Measurements from ENCODE around the gene STOML2. TPM values are rescaled to one million over a fixed set of nuclear protein-coding genes. Genes with fewer than 3 reads are reported as not detected.
A peak's percentile ranks its signal among the peaks of the same experiment; 100 is the strongest.

STOML2 gene
- total and polyA plus RNA-seq, 7 donors, result 98.6 to 228 (median 138) TPM

DNA sequence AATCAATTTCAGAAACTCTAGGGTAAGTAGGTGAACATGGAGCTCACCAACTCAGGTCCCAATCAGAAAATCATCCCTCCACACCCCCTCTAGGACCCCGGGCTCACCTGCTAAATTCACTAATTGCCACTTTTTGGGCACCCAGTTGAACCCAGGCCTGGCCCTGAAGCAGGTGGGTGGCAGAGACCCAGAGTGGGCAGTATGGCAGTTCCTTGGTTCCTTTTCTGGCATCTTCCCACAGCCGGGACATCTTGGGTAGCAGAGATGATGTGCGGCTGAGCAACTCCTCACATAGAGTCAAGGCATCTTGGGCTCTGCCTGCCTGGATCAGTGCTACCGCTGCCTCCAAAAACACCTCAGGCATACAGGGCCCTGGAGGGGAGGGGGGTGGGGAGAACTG, 27.6 kb downstream of the STOML2 start:
- DNase-seq, result no peak
- ATAC-seq, result no peak

DNA sequence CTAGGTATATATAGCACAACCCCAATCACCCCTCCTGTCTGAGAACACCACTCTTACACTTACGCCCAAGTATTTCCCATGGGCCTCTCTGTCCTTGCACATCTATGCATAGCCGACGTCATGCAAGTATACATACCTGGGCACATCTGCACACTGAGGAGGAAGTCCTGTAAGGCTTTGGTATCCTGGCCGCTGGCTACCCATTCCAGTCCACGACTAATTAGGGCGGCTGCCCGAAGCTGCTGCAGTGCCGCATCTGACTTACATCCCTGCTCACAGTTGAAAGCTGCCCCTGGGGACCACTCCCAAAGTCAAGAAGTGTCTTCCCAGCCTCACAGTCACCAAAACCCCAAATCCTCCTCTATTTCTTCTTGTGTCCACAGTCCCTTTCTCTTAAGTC, 28.1 kb downstream of the STOML2 start:
- TF ChIP-seq, protein P1, sequence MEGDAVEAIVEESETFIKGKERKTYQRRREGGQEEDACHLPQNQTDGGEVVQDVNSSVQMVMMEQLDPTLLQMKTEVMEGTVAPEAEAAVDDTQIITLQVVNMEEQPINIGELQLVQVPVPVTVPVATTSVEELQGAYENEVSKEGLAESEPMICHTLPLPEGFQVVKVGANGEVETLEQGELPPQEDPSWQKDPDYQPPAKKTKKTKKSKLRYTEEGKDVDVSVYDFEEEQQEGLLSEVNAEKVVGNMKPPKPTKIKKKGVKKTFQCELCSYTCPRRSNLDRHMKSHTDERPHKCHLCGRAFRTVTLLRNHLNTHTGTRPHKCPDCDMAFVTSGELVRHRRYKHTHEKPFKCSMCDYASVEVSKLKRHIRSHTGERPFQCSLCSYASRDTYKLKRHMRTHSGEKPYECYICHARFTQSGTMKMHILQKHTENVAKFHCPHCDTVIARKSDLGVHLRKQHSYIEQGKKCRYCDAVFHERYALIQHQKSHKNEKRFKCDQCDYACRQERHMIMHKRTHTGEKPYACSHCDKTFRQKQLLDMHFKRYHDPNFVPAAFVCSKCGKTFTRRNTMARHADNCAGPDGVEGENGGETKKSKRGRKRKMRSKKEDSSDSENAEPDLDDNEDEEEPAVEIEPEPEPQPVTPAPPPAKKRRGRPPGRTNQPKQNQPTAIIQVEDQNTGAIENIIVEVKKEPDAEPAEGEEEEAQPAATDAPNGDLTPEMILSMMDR (IDR thresholded peaks at IDR 0.05), result no peak
- no peak for ATAC-seq
- intact Hi-C loops (cut with DNase I), result loop anchor here in 1 of 2 donors (5.0 kb wide), 1 partner anchor 82 kb away; no protein-coding TSS in a partner anchor
- peaks cover 3 to 16% of the 10 kb centered on the region in 2 donors for H3K36me3 ChIP-seq (ENCODE audit: insufficient read depth in 1 of 2, low read depth in 1 of 2)
- H3K27ac ChIP-seq, result no peak overlapping the region
- 88 to 92% (median 92%) methylated on average over 8 of the region's 8 CpGs for WGBS, 3 donors
- no peak for DNase-seq
- H3K9me3 ChIP-seq, result no peaks in the 10 kb centered on the region
- peaks cover 22% of the 10 kb centered on the region for H3K4me1 ChIP-seq
- H3K4me3 ChIP-seq, result no peak overlapping the region
- H3K27me3 ChIP-seq (ENCODE audit: insufficient read depth in 3 of 3, low read length in 2 of 3), result no peaks in the 10 kb centered on the region

More for the DNA sequence above, 27.6 kb downstream of the STOML2 start:
- no peak overlapping the region for H3K4me3 ChIP-seq
- intact Hi-C loops (cut with DNase I), result no loop called here
- 94 to 96% (median 94%) methylated on average over 4 of the region's 4 CpGs for WGBS, 3 donors
- H3K27ac ChIP-seq, result no peak overlapping the region
- no peaks in the 10 kb centered on the region for H3K27me3 ChIP-seq (ENCODE audit: insufficient read depth in 3 of 3, low read length in 2 of 3)
- TF ChIP-seq, protein P1 (IDR thresholded peaks at IDR 0.05), result no peak
- peaks cover 19% of the 10 kb centered on the region for H3K4me1 ChIP-seq
- H3K9me3 ChIP-seq, result no peaks in the 10 kb centered on the region
- peaks cover 0 to 13% of the 10 kb centered on the region in 2 donors for H3K36me3 ChIP-seq (ENCODE audit: insufficient read depth in 1 of 2, low read depth in 1 of 2)

DNA sequence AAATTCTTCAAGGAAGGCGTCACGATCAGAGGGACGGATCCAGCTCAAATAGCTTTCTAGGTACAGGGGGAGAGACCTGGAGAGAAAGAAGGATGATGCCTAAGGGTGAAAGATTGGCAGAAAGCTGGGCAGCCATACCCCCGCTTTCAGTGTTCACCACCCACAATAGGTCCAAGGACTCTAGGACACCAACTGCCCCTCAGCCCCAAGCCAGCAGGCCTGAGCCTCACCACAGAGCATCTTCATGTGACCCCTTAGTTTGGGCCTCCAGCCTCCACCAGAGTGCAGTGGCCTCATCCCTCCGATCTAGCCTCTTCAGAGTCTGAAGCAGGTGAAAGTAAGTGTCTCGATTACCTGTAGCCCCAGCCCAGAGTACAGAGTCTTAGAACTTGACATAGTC, 28.8 kb downstream of the STOML2 start:
- no peak for ATAC-seq
- intact Hi-C loops (cut with DNase I), result loop anchor here in 1 of 2 donors (5.0 kb wide), 1 partner anchor 82 kb away; no protein-coding TSS in a partner anchor

DNA sequence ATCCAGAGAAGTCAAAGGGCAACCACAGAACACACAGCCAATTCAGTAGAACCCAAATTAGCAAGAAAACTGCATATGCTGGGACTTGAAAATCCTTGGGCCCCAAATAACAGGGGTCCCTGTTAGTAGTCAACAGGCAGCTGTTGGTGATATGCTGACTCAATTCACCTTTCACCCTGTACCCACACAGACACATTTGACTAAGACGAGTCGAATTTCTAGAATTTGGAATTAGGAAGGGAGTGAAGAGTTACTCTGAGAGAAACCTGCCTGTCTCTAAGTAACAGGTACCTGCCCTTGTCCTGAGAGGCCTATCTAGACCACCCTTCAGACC, 29.7 kb downstream of the STOML2 start:
- TF ChIP-seq, protein P1 (IDR thresholded peaks at IDR 0.05), result no peak
- H3K4me1 ChIP-seq, result peaks cover 25% of the 10 kb centered on the region
- 97 to 98% (median 98%) methylated on average over 2 of the region's 2 CpGs for WGBS, 3 donors
- H3K36me3 ChIP-seq (ENCODE audit: insufficient read depth in 1 of 2, low read depth in 1 of 2), result peaks cover 7 to 18% of the 10 kb centered on the region in 2 donors
- DNase-seq, result no peak
- H3K9me3 ChIP-seq, result no peaks in the 10 kb centered on the region
- no peak for ATAC-seq
- peak overlapping the region; percentile 100 for H3K27ac ChIP-seq
- H3K27me3 ChIP-seq (ENCODE audit: insufficient read depth in 3 of 3, low read length in 2 of 3), result no peaks in the 10 kb centered on the region
- H3K4me3 ChIP-seq, result peak overlapping the region; percentile 100
- intact Hi-C loops (cut with DNase I), result loop anchor here in 1 of 2 donors (5.0 kb wide), 1 partner anchor 81 kb away; no protein-coding TSS in a partner anchor

More for the DNA sequence above, 28.8 kb downstream of the STOML2 start:
- Histone ChIP-seq H3K27me3 (ENCODE audit: insufficient read depth in 3 of 3, low read length in 2 of 3) (no peaks in the 10 kb centered on the region), H3K4me3 (no peak overlapping the region), H3K4me1 (peaks cover 26% of the 10 kb centered on the region), H3K27ac (no peak overlapping the region), H3K9me3 (no peaks in the 10 kb centered on the region), H3K36me3 (ENCODE audit: insufficient read depth in 1 of 2, low read depth in 1 of 2) (peaks cover 3 to 16% of the 10 kb centered on the region in 2 donors)
- 96 to 97% (median 97%) methylated on average over 6 of the region's 6 CpGs for WGBS, 3 donors
- DNase-seq, result no peak
- TF ChIP-seq, protein P1 (IDR thresholded peaks at IDR 0.05), result no peak
